ENCODE data around the gene MANBA.

DNA sequence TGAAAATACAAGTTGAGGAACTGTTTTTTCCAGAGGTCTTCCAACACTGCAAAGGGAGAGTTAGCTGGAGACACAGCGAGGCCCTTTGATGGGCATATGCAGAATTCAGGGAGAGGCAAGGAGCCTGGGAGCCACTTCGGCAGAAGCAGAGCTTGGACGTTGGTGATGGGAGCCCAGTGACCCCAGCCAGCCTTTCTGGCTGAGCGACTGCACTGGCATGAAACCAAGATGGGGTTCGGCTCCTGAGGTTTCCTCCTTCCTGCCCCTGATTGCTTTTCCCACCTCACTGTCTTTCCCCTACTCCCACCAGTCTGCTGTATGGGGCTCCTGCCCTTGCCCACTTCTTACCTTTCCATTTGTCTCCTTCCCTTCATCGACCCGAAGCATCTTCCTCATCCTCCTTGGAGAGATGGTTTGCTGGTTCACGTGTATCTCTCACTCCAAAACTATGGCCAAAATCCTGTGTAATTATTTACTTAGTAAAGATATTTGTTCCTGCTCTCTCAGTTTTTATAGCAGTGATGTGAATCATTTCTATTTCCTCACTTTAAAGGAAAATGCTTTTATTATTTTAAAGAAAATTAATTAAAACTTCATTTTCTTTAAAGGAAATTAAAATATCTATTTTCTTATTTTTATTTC lies 159.1 kb downstream of the MANBA start:
- no peak for TF ChIP-seq POLR2AphosphoS5 (IDR thresholded peaks at IDR 0.05)
- TF ChIP-seq, protein P1, sequence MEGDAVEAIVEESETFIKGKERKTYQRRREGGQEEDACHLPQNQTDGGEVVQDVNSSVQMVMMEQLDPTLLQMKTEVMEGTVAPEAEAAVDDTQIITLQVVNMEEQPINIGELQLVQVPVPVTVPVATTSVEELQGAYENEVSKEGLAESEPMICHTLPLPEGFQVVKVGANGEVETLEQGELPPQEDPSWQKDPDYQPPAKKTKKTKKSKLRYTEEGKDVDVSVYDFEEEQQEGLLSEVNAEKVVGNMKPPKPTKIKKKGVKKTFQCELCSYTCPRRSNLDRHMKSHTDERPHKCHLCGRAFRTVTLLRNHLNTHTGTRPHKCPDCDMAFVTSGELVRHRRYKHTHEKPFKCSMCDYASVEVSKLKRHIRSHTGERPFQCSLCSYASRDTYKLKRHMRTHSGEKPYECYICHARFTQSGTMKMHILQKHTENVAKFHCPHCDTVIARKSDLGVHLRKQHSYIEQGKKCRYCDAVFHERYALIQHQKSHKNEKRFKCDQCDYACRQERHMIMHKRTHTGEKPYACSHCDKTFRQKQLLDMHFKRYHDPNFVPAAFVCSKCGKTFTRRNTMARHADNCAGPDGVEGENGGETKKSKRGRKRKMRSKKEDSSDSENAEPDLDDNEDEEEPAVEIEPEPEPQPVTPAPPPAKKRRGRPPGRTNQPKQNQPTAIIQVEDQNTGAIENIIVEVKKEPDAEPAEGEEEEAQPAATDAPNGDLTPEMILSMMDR (IDR thresholded peaks at IDR 0.05): no peak
- no peak for TF ChIP-seq POLR2A (IDR thresholded peaks at IDR 0.05)
- TF ChIP-seq EP300 (IDR thresholded peaks at IDR 0.05): no peak

Data from gastroesophageal sphincter (tissue), 3 donors.